NCI-H460 (cell line): ENCODE results near the gene MAML1. TPM values are rescaled to one million over a fixed set of nuclear protein-coding genes. Genes with fewer than 3 reads are reported as not detected.
A peak's percentile ranks its signal among the peaks of the same experiment; 100 is the strongest.
"Not testable (repeated sequence)": the region's sequence is repeated elsewhere in the genome, so short reads cannot be mapped to it uniquely, and the experiment has no call there.

Source experiments
- DNase-seq: peaks from one replicate; pipeline ENCODE4 v3.0.0-alpha.2; 2016; ENCODE audit warnings: low read depth; ENCODE audit errors: extremely low read depth
- total RNA-seq: library from RNA; depleted of rRNA; stranded (reverse); fragments of >200 nt; shearing (Covaris generic); gene quantifications from 2 replicates; pipeline ENCODE4 v1.2.3, GENCODE V29; 2014

The MAML1 gene
- total RNA-seq, 1 experiment from 2014 or later, result 13.0 TPM

DNA sequence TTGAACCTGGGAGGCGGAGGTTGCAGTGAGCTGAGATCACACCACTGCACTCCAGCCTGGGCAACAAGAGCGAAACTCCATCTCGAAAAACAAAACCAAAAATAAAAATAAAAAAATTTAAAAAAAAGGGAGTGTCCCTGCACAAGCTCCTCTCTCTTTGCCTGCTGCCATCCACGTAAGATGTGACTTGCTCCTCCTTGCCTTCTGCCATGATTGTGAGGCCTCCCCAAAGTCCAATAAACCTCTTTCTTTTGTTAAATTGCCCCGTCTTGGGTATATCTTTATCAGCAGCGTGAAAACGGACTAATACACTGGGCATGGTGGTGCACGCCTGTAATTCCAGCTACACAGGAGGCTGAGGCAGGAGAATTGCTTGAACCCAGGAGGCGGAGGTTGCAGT lies 56.7 kb downstream of the MAML1 start:
- not testable (repeated sequence) for DNase-seq

- DNase-seq, result no peak
Measured at GRCh38 chr5:179791881-179792611, 59.4 kb downstream of the MAML1 start.

- no peak for DNase-seq
Measured at GRCh38 chr5:179792612-179793467, 60.2 kb downstream of the MAML1 start.

DNA sequence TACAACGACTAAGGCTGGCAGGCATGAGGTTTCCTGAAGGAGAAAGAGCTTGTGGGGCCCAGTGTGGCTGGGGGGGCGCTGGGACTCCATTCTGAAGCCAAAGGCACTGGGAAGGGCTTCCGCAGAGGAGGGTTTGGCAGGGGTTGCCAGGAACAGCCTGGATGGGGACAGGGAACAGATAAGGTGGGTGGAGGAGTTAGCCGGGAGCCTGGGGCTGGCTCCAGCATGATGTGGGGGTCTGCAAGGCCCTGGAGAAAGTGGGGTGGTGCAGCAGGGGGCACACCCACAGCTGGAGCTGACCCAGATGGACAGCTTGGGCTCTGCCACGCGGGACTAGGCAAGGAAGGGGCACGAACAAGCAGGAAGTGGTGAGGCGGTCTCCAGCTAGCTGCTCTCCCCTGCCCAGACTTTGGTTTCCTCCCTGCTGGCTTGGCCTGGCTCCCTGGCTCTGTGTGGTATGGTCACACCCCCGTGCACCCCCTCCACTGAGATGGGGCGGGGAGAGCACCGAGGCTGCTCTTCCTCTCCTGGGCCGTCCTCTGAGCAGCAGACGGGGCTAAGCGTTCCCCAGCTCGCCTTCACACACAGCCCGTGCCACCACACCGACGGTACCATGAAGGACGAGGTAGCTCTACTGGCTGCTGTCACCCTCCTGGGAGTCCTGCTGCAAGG lies 61.0 kb downstream of the MAML1 start, which contains the start of gene LTC4S:
TSS of gene LTC4S (plus strand) at position 519 of the 672 bp plus-strand sequence. CDS start at position 614, 95 bp downstream.
- no peak for DNase-seq

GRCh38 chr5:179794171-179794570 lies 61.5 kb downstream of the MAML1 start:
- DNase-seq, result no peak

DNA sequence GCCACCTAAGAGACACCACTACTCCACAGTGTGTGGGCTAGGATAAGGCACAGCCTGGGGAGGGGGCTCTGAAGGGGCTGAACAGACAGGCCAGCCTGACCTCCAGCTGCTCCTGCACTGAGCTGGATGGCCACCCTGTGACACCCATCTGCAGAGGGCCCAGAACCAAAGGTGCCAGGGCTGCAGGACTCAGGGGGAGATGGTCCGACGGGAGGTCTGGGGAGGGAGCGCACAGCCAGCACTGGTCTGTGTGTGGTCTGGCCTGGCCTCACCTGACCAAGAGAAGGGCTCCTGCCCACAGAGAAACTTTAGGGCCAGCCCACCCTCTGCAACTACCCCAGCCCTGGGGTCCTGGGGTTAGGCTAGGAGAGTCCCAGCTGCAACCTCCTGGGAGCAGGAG lies 62.0 kb downstream of the MAML1 start:
- no peak for DNase-seq

DNA sequence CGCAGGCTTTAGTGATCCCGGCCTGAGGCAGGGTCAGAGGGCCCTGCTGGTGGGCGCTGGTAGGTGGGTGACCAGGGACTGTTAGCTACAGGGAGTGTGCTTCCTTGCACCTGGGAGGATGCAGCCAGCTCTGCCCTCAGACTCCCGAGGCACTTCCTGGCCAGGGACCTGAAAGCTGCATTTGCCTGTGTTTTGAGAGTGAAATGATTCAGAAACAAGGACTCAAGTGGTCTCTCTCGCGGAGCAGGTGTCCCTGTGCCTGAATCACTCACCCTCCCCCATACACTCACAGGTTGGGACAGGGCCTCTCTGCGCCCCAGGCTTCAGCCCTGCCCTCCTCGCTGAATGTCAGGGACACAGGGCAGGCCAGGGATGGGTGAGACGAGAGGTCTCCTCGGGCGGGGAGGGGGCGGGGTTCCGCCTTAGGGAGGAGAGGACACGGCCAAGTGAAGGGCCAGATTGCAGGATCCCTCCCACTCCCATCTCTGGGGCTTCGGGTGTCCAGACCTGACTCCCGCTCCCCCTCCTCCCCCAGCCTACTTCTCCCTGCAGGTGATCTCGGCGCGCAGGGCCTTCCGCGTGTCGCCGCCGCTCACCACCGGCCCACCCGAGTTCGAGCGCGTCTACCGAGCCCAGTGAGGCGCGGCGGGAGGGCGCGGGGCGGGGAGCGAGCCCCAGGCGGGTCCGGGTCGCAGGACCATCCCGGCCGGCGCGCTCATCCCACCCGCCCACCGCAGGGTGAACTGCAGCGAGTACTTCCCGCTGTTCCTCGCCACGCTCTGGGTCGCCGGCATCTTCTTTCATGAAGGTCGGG lies 62.6 kb downstream of the MAML1 start:
- DNase-seq, result no peak

DNA sequence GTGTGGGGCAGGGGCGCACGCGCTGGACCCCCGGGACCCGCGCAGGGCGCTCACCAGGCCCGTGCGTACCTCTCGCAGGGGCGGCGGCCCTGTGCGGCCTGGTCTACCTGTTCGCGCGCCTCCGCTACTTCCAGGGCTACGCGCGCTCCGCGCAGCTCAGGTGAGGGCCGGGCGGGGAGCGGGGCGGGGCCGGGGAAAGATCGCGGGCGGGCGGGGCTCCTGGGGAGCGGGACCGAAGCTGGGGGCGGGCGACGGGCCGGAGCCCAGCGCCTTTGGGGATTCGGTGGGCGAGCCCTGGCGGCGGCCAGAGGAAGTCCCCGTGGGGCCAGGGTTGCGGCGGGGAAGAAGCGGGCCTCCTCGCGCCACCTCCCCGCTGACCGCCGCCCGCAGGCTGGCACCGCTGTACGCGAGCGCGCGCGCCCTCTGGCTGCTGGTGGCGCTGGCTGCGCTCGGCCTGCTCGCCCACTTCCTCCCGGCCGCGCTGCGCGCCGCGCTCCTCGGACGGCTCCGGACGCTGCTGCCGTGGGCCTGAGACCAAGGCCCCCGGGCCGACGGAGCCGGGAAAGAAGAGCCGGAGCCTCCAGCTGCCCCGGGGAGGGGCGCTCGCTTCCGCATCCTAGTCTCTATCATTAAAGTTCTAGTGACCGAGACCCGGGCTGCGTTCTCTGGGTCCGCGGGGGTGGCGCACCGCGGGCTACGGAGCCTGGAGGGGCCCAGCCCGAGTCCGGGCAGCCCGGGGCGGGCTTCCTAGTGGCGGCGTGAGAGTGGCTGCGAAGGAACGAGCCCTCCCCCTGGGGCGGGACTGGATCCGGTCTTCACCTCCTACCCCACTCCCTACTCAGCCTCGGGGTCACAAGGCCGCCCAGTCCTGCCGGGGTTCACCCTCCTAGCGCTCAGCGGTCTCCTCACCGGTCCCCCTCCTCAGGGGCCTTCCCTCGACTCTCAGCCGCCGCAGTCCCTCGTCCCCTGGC lies 63.5 kb downstream of the MAML1 start:
- peak; percentile 72 for DNase-seq

DNA sequence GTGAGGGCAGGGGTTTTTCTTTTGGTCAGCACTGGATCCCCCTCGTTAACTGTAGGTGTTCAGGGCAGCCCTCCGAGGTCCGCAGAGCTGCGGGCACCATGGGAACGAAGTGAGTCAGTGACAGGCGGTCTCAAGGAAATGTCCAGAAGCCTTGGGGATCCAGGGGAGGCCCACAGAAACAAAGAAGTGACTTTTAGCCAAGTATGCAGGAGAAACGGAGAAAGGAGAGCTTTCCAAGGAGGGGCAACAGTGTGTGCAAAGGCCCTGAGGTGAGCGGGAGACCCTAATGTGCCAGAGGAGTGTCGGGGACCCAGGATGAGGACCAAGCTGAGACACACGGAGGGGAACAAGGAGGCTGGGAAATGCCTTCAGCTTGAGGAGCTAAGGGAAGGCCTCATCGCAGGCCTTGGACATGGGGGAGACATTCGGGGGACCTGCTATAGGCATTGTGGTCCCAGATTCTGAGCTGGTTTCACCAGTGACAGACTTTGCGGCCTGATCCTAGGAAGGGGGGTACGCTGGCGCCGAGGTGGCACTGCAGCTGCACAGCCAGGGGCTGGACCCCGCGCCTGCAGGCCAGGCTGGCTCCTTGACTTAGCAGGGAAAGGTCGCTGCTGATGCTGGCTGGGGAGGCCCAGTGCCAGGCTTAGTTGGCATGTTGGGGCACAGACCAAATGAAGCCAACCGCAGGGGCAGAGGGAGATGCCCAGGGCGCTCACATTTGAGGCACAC lies 64.4 kb downstream of the MAML1 start:
- DNase-seq, result no peak

- DNase-seq, result no peak
Measured at GRCh38 chr5:179797741-179798140, 65.1 kb downstream of the MAML1 start.

GRCh38 chr5:179798144-179798770 lies 65.6 kb downstream of the MAML1 start:
- DNase-seq, result no peak

- no peak for DNase-seq
Measured at GRCh38 chr5:179798771-179799643, 66.4 kb downstream of the MAML1 start.

DNA sequence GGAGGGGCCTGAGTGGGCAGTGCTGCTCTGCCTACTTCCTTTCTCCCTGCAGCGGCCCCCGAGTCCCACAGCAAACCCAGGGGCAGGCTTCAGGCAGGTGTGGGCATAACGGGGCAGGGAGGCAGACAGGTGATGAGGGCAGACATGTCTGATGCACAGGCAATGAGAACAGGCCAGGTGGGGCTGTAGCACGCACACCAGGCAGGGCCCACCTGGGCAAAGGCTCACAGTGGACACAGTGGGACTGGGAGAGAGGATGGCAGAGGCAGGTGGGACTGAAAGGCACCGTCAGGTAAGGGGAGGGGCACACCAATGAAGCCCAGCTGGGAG lies 67.0 kb downstream of the MAML1 start:
- no peak for DNase-seq

GRCh38 chr5:179800071-179800695 lies 67.6 kb downstream of the MAML1 start:
- no peak for DNase-seq

DNA sequence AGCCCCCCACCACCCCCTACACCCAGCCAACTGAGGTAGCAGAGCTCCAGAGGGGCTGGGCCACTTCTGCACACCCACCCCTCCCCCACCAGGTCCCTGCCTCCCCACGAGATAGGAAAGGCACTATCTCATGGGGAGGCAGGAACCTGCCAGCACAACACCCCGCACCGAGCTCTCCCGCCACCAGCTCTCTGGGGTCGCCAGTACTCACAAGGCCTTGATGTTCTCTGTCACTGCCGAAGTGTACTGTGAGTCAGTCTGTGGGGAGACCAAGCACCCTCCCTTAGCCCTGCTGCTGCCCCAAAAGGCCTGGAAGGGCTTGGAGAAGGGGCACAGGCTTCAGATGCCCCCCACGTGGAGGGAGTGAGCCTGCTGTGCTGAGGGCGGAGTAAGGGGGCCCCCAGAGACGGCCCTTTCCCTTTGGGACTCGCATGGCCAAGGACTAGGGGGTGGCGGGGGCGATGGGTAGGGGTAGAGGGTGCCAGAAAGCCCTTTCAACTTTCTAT lies 68.1 kb downstream of the MAML1 start:
- no peak for DNase-seq
